A549 treated with dexamethasone at 1 μM for 4 hours (cell line): ENCODE results near the gene FBXO7. TPM values are rescaled to one million over a fixed set of nuclear protein-coding genes. Genes with fewer than 3 reads are reported as not detected.

ENCODE experiments used
- total RNA-seq: library from RNA; stranded (reverse); fragments of 200-300 nt; extraction: Qiagen RNA extraction; gene quantifications from 5 replicates; pipeline ENCODE4 v1.2.3, GENCODE V29; 2022

FBXO7 gene
- total RNA-seq = 74.5 to 80.8 TPM (median 76.0 TPM) in 5 replicates

DNA sequence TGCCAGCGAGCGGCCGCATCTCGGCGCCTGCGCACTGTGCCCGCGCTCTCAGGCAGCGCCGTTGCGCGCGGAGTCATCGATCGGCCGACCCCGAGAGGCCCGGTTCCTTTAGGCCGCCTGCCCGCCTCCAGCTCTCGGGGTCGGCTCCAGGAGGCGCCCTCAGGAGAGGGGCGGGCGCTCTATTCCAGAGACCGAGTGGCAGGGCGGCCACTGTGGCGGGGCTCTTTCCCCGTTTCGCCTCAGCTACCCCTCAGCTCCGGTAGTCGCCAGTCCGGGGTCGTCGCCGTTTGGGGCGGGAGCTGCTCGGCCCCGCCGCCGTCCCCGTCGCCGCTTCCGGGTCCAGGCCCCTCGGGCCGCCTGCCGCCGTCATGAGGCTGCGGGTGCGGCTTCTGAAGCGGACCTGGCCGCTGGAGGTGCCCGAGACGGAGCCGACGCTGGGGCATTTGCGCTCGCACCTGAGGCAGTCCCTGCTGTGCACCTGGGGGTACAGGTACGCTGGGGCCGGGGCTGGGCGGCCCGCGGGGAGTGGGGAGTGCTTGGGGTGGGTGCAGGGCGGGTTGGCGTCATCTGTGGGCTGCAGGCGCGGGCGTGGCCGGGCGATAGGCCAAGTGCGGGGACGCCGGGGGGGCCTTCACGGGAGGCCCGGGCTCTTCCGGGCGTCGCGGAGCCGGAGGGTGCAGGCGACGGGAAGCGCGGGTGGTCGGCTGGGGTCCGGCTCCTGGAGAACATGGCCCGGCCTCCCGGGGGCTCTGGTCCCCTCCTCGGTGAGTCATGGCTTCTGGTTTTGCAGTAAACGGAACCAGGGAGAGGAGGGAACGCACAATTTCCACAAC lies at the start of gene FBXO7:
Gene FBXO7, plus strand, starts transcription at position 177 of the 833 bp plus-strand sequence. Its CDS starts 192 bp downstream, at position 369.

Other genes starting within 250 kb of the FBXO7 start
- not detected in 5 replicates for gene SLC5A4, start 219.5 kb upstream of the FBXO7 start, total RNA-seq
- not detected in 5 replicates for gene RFPL3, start 116.9 kb upstream of the FBXO7 start, total RNA-seq
- 75.8 to 83.8 TPM (median 77.1 TPM) in 5 replicates for gene RTCB, start 62.6 kb upstream of the FBXO7 start, total RNA-seq
- not detected in 5 replicates for gene BPIFC, start 10.4 kb upstream of the FBXO7 start, total RNA-seq